ENCODE data around the gene MRPL46.

- TF ChIP-seq FOXM1 (IDR thresholded peaks at IDR 0.05; ENCODE audit: borderline replicate concordance), result no peak
- TF ChIP-seq CTBP1 (IDR thresholded peaks at IDR 0.05; ENCODE audit: borderline replicate concordance), result no peak
- TF ChIP-seq LEF1 (IDR thresholded peaks at IDR 0.05; ENCODE audit: borderline replicate concordance), result no peak
- TF ChIP-seq NFRKB (IDR thresholded peaks at IDR 0.05), result no peak
- no peak for TF ChIP-seq SP1 (IDR thresholded peaks at IDR 0.05)
- no peak for TF ChIP-seq PKNOX1 (IDR thresholded peaks at IDR 0.05)
- no peak for TF ChIP-seq FOXK2 (IDR thresholded peaks at IDR 0.05)
- no peak for TF ChIP-seq SUZ12 (IDR thresholded peaks at IDR 0.05)
- no peak for TF ChIP-seq ZNF384 (IDR thresholded peaks at IDR 0.05)
- TF ChIP-seq HDGF (IDR thresholded peaks at IDR 0.05; ENCODE audit: borderline replicate concordance), result no peak
- no peak for TF ChIP-seq TARDBP (IDR thresholded peaks at IDR 0.05)
- TF ChIP-seq BHLHE40 (IDR thresholded peaks at IDR 0.05; ENCODE audit: borderline replicate concordance), result no peak
- TF ChIP-seq L3MBTL2 (conservative IDR thresholded peaks at IDR 0.05), result no peak
Measured at GRCh38 chr15:88497109-88497765, 30.0 kb upstream of the MRPL46 start.
